K562 (cell line): ENCODE data around the gene FARP1. TPM values are rescaled to one million over a fixed set of nuclear protein-coding genes. Genes with fewer than 3 reads are reported as not detected.

Experiments used
- ATAC-seq: fragments of 200-7000 bp; cut with Tn5 transposase; 3 replicates; pipeline ENCODE4 v1.9.1; 2020; ENCODE audit warnings: moderate library complexity
- BruUV-seq: library from RNA; stranded (reverse); fragments of 400-500 nt; replicated peaks from 2 replicates; lab custom pipeline; 2021; lab: Mats Ljungman, UMichigan
- CTCF ChIA-PET: fragments of 300-600 bp; formaldehyde crosslinking; extraction: SDS; loops from one replicate; lab custom pipeline; 2021; ENCODE audit warnings: low intra/inter-chr PET ratio; lab: Yijun Ruan, JAX
- POLR2A ChIA-PET: fragments of 300-600, 350-650 bp; sonication (Branson Sonifier 250); formaldehyde crosslinking; extraction: SDS; loops from one replicate; lab custom pipeline; 2021; ENCODE audit warnings: antibody characterized with exemption, inconsistent platforms; lab: Yijun Ruan, JAX
- DNase-seq, 4 experiments: peaks; one replicate each; pipeline versions ENCODE4 v3.0.0 to v3.0.0-alpha.2; 2011 to 2018; ENCODE audit warnings: low spot score in 3 of 4, mixed read lengths in 3 of 4; ENCODE audit errors: extremely low read depth in 1 of 4
- FAIRE-seq: peaks from 2 replicates; lab custom pipeline; 2011; peaks lifted over from hg19 to GRCh38; lab: Jason Lieb, UNC
- H2AFZ ChIP-seq: 2 replicates; pipeline ENCODE4 v1.6.0; 2011; ENCODE audit warnings: low read depth, low read length, control low read depth, inconsistent platforms
- H3K27ac ChIP-seq: fragments of 200-600 bp; 3 replicates; pipeline ENCODE4 v1.8.0; 2011; ENCODE audit warnings: low read depth, mild to moderate bottlenecking, control low read depth, inconsistent platforms, low read length, moderate library complexity, mixed read lengths; ENCODE audit errors: extremely low read depth
- H3K27me3 ChIP-seq, 2 experiments: fragments of 300-600 bp in 1 of 2; 2 replicates in 1 of 2; 3 replicates in 1 of 2; pipeline versions ENCODE4 v1.6.0 to v1.8.0; 2011; ENCODE audit warnings: inconsistent platforms in 2 of 2, low read length in 2 of 2, mild to moderate bottlenecking in 1 of 2, mixed read lengths in 1 of 2, moderate library complexity in 1 of 2; ENCODE audit not compliant: control insufficient read depth in 2 of 2, insufficient read depth in 2 of 2
- H3K36me3 ChIP-seq: fragments of 300-600 bp; 3 replicates; pipeline ENCODE4 v1.8.0; 2011; ENCODE audit warnings: mild to moderate bottlenecking, low read length, inconsistent platforms; ENCODE audit not compliant: control insufficient read depth, insufficient read depth
- H3K4me1 ChIP-seq, 2 experiments: fragments of 200-600 bp in 1 of 2; replicated peaks in 1 of 2; 2 replicates in 1 of 2; 3 replicates in 1 of 2; pipeline versions ENCODE4 v1.5.1 to v1.8.0; 2011; ENCODE audit warnings: inconsistent platforms in 2 of 2, low read length in 2 of 2, mild to moderate bottlenecking in 1 of 2, mixed read lengths in 1 of 2, moderate library complexity in 1 of 2; ENCODE audit not compliant: control insufficient read depth in 2 of 2, insufficient read depth in 2 of 2
- H3K4me2 ChIP-seq: 2 replicates; pipeline ENCODE4 v1.6.1; 2011; ENCODE audit warnings: low read length, control low read depth, inconsistent platforms, mixed read lengths; ENCODE audit not compliant: insufficient read depth
- H3K4me3 ChIP-seq: fragments of 200-600 bp; sonication (generic), shearing (Covaris generic); 2 replicates; pipeline ENCODE4 v1.5.1; 2016; ENCODE audit warnings: control low read depth, inconsistent platforms
- H3K79me2 ChIP-seq: fragments of 200-600 bp; 3 replicates; pipeline ENCODE4 v1.8.0; 2011; ENCODE audit warnings: low read length, inconsistent platforms; ENCODE audit not compliant: control insufficient read depth, insufficient read depth
- H3K9ac ChIP-seq, 2 experiments: 2 replicates each; pipeline versions ENCODE4 v1.6.0 to v1.6.1; 2011; ENCODE audit warnings: low read depth in 2 of 2, low read length in 2 of 2, control low read depth in 1 of 2, inconsistent platforms in 1 of 2, mild to moderate bottlenecking in 1 of 2, mixed read lengths in 1 of 2; ENCODE audit not compliant: insufficient read depth in 1 of 2
- H3K9me1 ChIP-seq: one replicate; pipeline ENCODE4 v1.6.0; 2011; ENCODE audit warnings: inconsistent platforms, mild to moderate bottlenecking, low read length, moderate library complexity; ENCODE audit not compliant: control insufficient read depth, insufficient read depth
- H3K9me3 ChIP-seq: replicated peaks from 2 replicates; pipeline ENCODE4 v1.5.1; 2011; ENCODE audit warnings: low read depth, low read length, inconsistent platforms; ENCODE audit not compliant: control insufficient read depth, insufficient read depth
- H4K20me1 ChIP-seq: replicated peaks from 2 replicates; pipeline ENCODE4 v1.6.1; 2011; ENCODE audit warnings: low read length, inconsistent platforms, mixed read lengths; ENCODE audit not compliant: control insufficient read depth, insufficient read depth
- ATF3 ChIP-seq, 2 experiments: fragments of 450-650 bp in 1 of 2; sonication (generic) in 1 of 2; formaldehyde crosslinking in 1 of 2; IDR thresholded peaks in 1 of 2; conservative IDR thresholded peaks in 1 of 2; 2 replicates each; pipeline versions ENCODE4 v1.6.1 to v1.8.1; 2016 to 2023; ENCODE audit warnings: mild to moderate bottlenecking in 2 of 2, moderate library complexity in 2 of 2, inconsistent platforms in 1 of 2, missing genetic modification reagents in 1 of 2
- CTCFL ChIP-seq: IDR thresholded peaks from 2 replicates; pipeline ENCODE4 v1.6.1; 2011; ENCODE audit warnings: borderline replicate concordance, low read depth, mild to moderate bottlenecking, moderate library complexity, low read length; ENCODE audit not compliant: insufficient read depth, poor library complexity, severe bottlenecking
- E2F1 ChIP-seq: sonication (generic); formaldehyde crosslinking; IDR thresholded peaks from 2 replicates; pipeline ENCODE4 v1.8.1; 2023; ENCODE audit warnings: mild to moderate bottlenecking, missing genetic modification reagents, moderate library complexity
- FOXP1 ChIP-seq: sonication (generic); formaldehyde crosslinking; IDR thresholded peaks from 2 replicates; pipeline ENCODE4 v1.8.0; 2022; ENCODE audit warnings: mild to moderate bottlenecking, missing genetic modification reagents
- GMEB1 ChIP-seq: fragments of 250-450 bp; sonication (Bioruptor Pico); IDR thresholded peaks from 2 replicates; pipeline ENCODE4 v1.4.0; 2020; ENCODE audit warnings: mild to moderate bottlenecking
- HMBOX1 ChIP-seq: sonication (generic); IDR thresholded peaks from 2 replicates; pipeline ENCODE4 v1.6.1; 2016
- HMGXB4 ChIP-seq: sonication (generic); formaldehyde crosslinking; IDR thresholded peaks from 2 replicates; pipeline ENCODE4 v1.8.1; 2023; ENCODE audit warnings: mild to moderate bottlenecking, missing genetic modification reagents
- HOXB6 ChIP-seq: fragments of 250-450 bp; sonication (Bioruptor Pico); IDR thresholded peaks from 2 replicates; pipeline ENCODE4 v1.5.1; 2022; ENCODE audit warnings: mild to moderate bottlenecking, borderline replicate concordance
- NR3C1 ChIP-seq: sonication (generic); formaldehyde crosslinking; IDR thresholded peaks from 2 replicates; pipeline ENCODE4 v1.8.1; 2022; ENCODE audit warnings: missing genetic modification reagents
- SMARCE1 ChIP-seq: fragments of 450-650 bp; IDR thresholded peaks from 2 replicates; pipeline ENCODE4 v1.7.1; 2016; ENCODE audit warnings: mild to moderate bottlenecking
- TCFL5 ChIP-seq: fragments of 250-450 bp; sonication (Bioruptor Pico); conservative IDR thresholded peaks from 2 replicates; pipeline ENCODE4 v1.6.1; 2021; ENCODE audit warnings: mild to moderate bottlenecking, moderate library complexity, matching md5 sums
- ZNF695 ChIP-seq: fragments of 450-650 bp; formaldehyde crosslinking; IDR thresholded peaks from 2 replicates; pipeline ENCODE4 v1.4.0; 2020; ENCODE audit warnings: mild to moderate bottlenecking, moderate library complexity
- WGBS: fragments of 100-300 bp; shearing (Covaris generic); methylation state at CpG from one replicate; pipeline ENCODE4 v1.1.6; 2016; ENCODE audit warnings: low coverage, mixed read lengths; ENCODE audit not compliant: insufficient coverage; ENCODE audit errors: missing lambda C conversion rate; 5-methylcytosine and 5-hydroxymethylcytosine counted together
- in situ Hi-C: fragments of 300-500 bp; cut with MboI; formaldehyde crosslinking; loops from 4 replicates; pipeline ENCODE4 v1.15.0; 2018; ENCODE audit warnings: inconsistent platforms, mixed read lengths
- intact Hi-C: fragments of 100-400 bp; cut with micrococcal nuclease; formaldehyde crosslinking; loops from 2 replicates; pipeline ENCODE4 v1.14.2; 2022
- polyA plus RNA-seq, 8 experiments: library from polyadenylated mRNA; depleted of rRNA in 4 of 8; stranded (reverse) in 5 of 8; unstranded in 3 of 8; fragments of >200 nt; fragmentation: Nextera tagmentation in 2 of 8; fragmentation: Illumina TruSeq in 1 of 8; extraction: Ambion mirVana in 2 of 8; extraction: Trizol in 1 of 8; gene quantifications; 2 replicates each; pipeline versions ENCODE4 v1.2.1 to v1.2.3, GENCODE V29; 2011 to 2014; ENCODE audit warnings: inconsistent platforms in 1 of 8, missing spikeins in 1 of 8
- total RNA-seq, 7 experiments: library from RNA; depleted of rRNA in 6 of 7; stranded (reverse); fragments of >200 nt in 6 of 7; fragmentation: Illumina TruSeq in 2 of 7; extraction: Trizol in 2 of 7; gene quantifications; 2 replicates each; pipeline versions ENCODE4 v1.2.1 to v1.2.3, GENCODE V29; 2011 to 2021; ENCODE audit warnings: low replicate concordance in 1 of 7

The FARP1 gene
- total and polyA plus RNA-seq, 9 of the 15 experiments (the other 6 are each of a cell fraction or from before 2014, with no cell fraction given), result 0.03 to 0.29 (median 0.05) TPM; not detected in 3

- peaks cover 6 to 11% of the 10 kb centered on the region in 2 experiments; a peak in 3 of 5 replicates for H3K27me3 ChIP-seq
- POLR2A ChIA-PET, result no interaction called here
- no peaks in the 10 kb centered on the region for H3K4me1 ChIP-seq
- in situ Hi-C loops, result no loop called here
- no peak overlapping the region for H3K4me3 ChIP-seq
- 10% methylated on average over 7 of the region's 7 CpGs for WGBS
- FAIRE-seq, result no peak
- no peak for ATAC-seq
- H3K27ac ChIP-seq, result no peak overlapping the region
- no peaks in the 10 kb centered on the region for H3K36me3 ChIP-seq
- CTCF ChIA-PET, result no interaction called here
- no peak overlapping the region for H3K4me2 ChIP-seq
- no peaks in the 10 kb centered on the region for H4K20me1 ChIP-seq
- H3K9me3 ChIP-seq, result no peaks in the 10 kb centered on the region
- BruUV-seq, result no TSS peak
- H3K9me1 ChIP-seq, result no peaks in the 10 kb centered on the region
- H2AFZ ChIP-seq, result no peak overlapping the region
- no peaks in the 10 kb centered on the region for H3K79me2 ChIP-seq
- H3K9ac ChIP-seq, result no peak overlapping the region
- intact Hi-C loops, result no loop called here
- no peak for DNase-seq
- TF ChIP-seq ZNF695 (CRISPR knock-in tag) (no peak), CTCFL (no peak), E2F1 (no peak), HMGXB4 (CRISPR knock-in tag) (no peak), HMBOX1 (no peak), ATF3 (IDR thresholded peaks at IDR 0.05) (no peak), ATF3 (CRISPR knock-in tag; conservative IDR thresholded peaks at IDR 0.05) (no peak), NR3C1 (CRISPR knock-in tag) (no peak), TCFL5 (CRISPR knock-in tag) (no peak), HOXB6 (no peak), SMARCE1 (no peak), FOXP1 (CRISPR knock-in tag) (no peak), GMEB1 (no peak)
Measured at GRCh38 chr13:98366443-98366842, 223.5 kb downstream of the FARP1 start.
